ENCODE data around the gene CACFD1. TPM values are rescaled to one million over a fixed set of nuclear protein-coding genes. Genes with fewer than 3 reads are reported as not detected.

The CACFD1 gene
- total RNA-seq = 1 to 10 TPM; 1.3 to 2.5 TPM
- polyA plus RNA-seq = 2.6 TPM

DNA sequence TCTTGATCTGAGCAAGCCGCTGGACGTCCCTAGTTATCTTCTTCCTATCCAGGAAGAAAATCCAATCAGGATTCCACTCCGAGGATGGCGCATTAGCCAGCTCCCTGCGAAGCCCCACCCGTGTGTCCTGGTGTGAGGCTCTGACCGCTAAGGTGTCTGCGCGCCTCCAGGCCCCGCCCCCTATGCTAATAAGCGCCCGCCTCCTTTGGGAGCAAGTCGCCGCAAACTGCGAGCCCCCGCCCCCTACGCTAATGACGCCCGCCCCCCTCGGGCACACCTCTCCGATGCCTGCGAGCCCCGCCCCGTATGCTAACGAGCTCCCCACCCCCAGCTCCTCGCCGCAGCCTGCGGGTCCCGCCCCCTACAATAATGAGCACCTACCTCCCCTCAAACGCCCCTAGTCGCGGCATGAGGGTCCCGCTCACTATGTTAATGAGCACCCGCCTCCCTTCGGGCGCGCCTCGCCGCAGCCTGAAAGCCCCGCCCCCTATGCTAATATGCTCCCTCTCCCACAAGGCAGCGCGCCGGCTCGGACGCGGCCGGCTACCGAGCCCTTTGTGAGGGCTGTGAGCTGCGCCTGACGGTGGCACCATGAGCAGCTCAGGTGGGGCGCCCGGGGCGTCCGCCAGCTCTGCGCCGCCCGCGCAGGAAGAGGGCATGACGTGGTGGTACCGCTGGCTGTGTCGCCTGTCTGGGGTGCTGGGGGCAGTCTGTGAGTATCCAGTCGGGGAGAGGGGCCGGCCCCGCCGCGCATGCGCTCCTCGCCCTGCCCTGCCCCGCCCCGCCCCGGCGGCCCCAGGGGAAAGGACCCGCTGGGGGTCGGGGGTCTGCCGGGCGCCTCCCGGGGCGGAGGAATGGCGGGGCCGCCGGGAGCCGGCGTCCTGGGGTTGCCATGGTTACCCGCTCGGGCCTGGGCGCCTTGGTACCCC, at the start of gene CACFD1:
TSS of gene CACFD1 (plus strand) at position 503 of the 929 bp plus-strand sequence. CDS start at position 592, 89 bp downstream.
- Mint-ChIP-seq H3K27me3 (peaks cover 0 to 2% of the 10 kb centered on the region in 2 donors), H3K27ac (peak within 1 kb of the TSS; percentile 93 to 98 (median 94)), H3K4me3 (peak within 1 kb of the TSS; percentile 87 to 95 (median 92)), H3K36me3 (peaks cover 0 to 4% (median 0%) of the 10 kb centered on the region in 3 donors), H3K9me3 (no peaks in the 10 kb centered on the region), H3K4me1 (peaks cover 0 to 26% (median 5%) of the 10 kb centered on the region in 3 donors)
- Histone ChIP-seq H3K4me1 (ENCODE audit: insufficient read depth, low read length) (peaks cover 13% of the 10 kb centered on the region), H3K27me3 (ENCODE audit: insufficient read depth, low read length, poor library complexity, severe bottlenecking) (no peaks in the 10 kb centered on the region), H3K36me3 (ENCODE audit: insufficient read depth, low read length) (no peaks in the 10 kb centered on the region), H3K27ac (ENCODE audit: low read depth, low read length) (peak within 1 kb of the TSS; percentile 79), H3K4me3 (ENCODE audit: low read length) (peak within 1 kb of the TSS; percentile 80), H3K9me3 (ENCODE audit: low read length) (no peaks in the 10 kb centered on the region)
- ChIA-PET CTCF (interaction anchor here (0.9 to 2.6 kb wide), 5 partner anchors 8 to 274 kb away, joined by 3 to 8 read pairs (median 6); partner anchors contain the start of genes REXO4 and SLC2A6), POLR2A (interaction anchor here (0.6 to 1.7 kb wide), 4 partner anchors 20 to 89 kb away, joined by 3 to 6 read pairs (median 4); partner anchors contain the start of gene REXO4)
- peak; percentile 89 to 93 (median 93) for DNase-seq

DNA sequence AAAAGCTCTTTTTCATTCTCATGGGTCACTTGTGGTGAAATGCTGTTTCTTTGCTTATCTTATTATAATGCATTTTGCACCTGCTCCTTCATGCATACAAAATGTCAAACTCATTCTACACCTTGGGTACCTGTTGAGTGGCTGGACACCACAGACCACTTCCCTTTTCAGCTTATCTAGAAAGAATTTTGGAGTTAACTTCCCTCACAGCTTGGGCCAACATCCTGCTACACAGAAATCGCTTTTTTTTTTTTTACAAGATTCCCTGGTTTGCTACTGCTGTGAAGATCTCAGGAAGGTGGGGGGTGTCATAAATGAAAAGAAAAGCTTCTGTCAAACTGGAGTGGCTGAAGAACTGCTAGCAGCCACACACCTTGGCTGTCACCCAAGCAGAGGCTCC, 44.6 kb upstream of the CACFD1 start:
- no peak for DNase-seq
- ChIA-PET CTCF (interaction anchor here (1.5 kb wide), 1 partner anchor 73 kb away, joined by 3 read pairs; no protein-coding TSS in a partner anchor), POLR2A (no interaction called here)
- Mint-ChIP-seq H3K4me1 (peaks cover 41 to 59% (median 54%) of the 10 kb centered on the region in 3 donors), H3K9me3 (no peaks in the 10 kb centered on the region), H3K36me3 (peaks cover 0 to 64% (median 7%) of the 10 kb centered on the region in 3 donors), H3K4me3 (peak overlapping the region in 4 of 7 donors; percentile 89 to 90 (median 89)), H3K27ac (peak overlapping the region in 2 of 8 donors; percentile 47 to 86), H3K27me3 (peaks cover 0 to 1% of the 10 kb centered on the region in 2 donors)
- Histone ChIP-seq H3K27ac (ENCODE audit: low read depth, low read length) (no peak overlapping the region), H3K9me3 (ENCODE audit: low read length) (no peaks in the 10 kb centered on the region), H3K4me1 (ENCODE audit: insufficient read depth, low read length) (peaks cover 20% of the 10 kb centered on the region), H3K27me3 (ENCODE audit: insufficient read depth, low read length, poor library complexity, severe bottlenecking) (no peaks in the 10 kb centered on the region), H3K36me3 (ENCODE audit: insufficient read depth, low read length) (peaks cover 27% of the 10 kb centered on the region), H3K4me3 (ENCODE audit: low read length) (no peak overlapping the region)

DNA sequence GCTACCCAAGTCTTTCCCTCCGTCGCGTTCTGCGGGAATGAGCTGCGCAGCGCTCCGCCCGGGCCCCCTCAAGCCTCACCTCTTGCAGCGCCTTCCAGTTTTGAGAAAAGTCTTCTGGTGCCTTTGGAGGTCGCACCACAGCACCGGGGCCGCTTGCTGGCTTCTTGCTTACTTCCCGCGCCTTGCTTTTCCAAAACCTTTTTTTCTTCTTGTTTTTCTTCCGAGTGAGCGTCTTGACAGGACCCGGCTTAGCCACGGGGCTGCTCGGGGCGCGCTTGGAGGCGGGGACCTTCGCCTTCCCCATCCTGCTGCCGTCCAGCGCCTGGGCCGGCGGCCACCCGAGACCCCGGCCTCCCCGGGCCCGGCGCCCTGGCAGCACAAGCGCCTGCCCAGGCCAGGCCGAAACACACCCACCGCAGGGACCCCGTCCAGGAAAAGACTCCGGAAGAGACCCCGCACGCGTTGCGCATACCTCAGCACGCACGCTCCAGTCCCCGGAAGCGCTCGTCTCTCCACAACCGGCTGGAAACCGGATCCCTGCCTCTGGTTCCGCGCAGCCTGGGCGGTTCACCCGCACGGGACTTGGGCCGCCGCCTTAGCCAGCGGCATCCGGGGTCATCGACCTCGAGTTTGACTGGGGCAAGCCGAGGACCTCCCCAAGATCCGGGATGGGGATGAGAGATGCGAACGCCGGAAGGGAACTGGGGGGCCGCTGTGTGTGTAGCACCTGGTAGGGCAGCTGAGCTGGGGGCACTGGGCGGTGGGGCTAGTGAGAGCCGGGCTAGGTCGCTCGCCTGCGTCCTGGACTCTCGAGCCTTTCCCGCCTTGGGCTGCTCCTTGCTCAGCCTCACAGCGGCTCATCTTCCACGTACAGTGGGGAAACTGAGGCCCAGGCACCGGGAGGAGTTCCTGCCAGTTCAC, 42.0 kb upstream of the CACFD1 start, which contains the start of gene REXO4:
TSS of gene REXO4 (minus strand) at position 470 of the 921 bp plus-strand sequence. CDS start at position 304, 166 bp downstream.
- Histone ChIP-seq H3K4me1 (ENCODE audit: insufficient read depth, low read length) (peaks cover 20% of the 10 kb centered on the region), H3K27me3 (ENCODE audit: insufficient read depth, low read length, poor library complexity, severe bottlenecking) (no peaks in the 10 kb centered on the region), H3K9me3 (ENCODE audit: low read length) (no peaks in the 10 kb centered on the region), H3K4me3 (ENCODE audit: low read length) (peak within 1 kb of the TSS; percentile 75), H3K27ac (ENCODE audit: low read depth, low read length) (peak within 1 kb of the TSS; percentile 87), H3K36me3 (ENCODE audit: insufficient read depth, low read length) (peaks cover 10% of the 10 kb centered on the region)
- POLR2A ChIA-PET = interaction anchor here (1.0 to 1.2 kb wide), 3 partner anchors 42 to 70 kb away, joined by 3 to 8 read pairs (median 4); partner anchors contain the start of genes CACFD1, MED22 and RPL7A
- no peaks in the 10 kb centered on the region for H3K9me3 Mint-ChIP-seq
- peak within 1 kb of the TSS; percentile 84 to 96 (median 91) for H3K27ac Mint-ChIP-seq
- peak; percentile 58 to 85 (median 80) for DNase-seq
- H3K36me3 Mint-ChIP-seq = peaks cover 0 to 41% (median 3%) of the 10 kb centered on the region in 3 donors
- CTCF ChIA-PET = interaction anchor here (1.1 to 2.1 kb wide), 3 partner anchors 13 to 60 kb away, joined by 3 to 6 read pairs (median 4); partner anchors contain the start of gene CACFD1
- peaks cover 0 to 1% of the 10 kb centered on the region in 2 donors for H3K27me3 Mint-ChIP-seq
- peak within 1 kb of the TSS; percentile 88 to 92 (median 89) for H3K4me3 Mint-ChIP-seq
- H3K4me1 Mint-ChIP-seq = peaks cover 47 to 74% (median 70%) of the 10 kb centered on the region in 3 donors

GRCh38 chr9:133419005-133419404, 40.8 kb upstream of the CACFD1 start:
- peak overlapping the region; percentile 87 for H3K27ac ChIP-seq (ENCODE audit: low read depth, low read length)
- DNase-seq = no peak
- Mint-ChIP-seq H3K36me3 (peaks cover 0 to 29% (median 0%) of the 10 kb centered on the region in 3 donors), H3K9me3 (no peaks in the 10 kb centered on the region), H3K4me1 (peaks cover 44 to 68% (median 64%) of the 10 kb centered on the region in 3 donors), H3K4me3 (peak overlapping the region; percentile 88 to 92 (median 89)), H3K27ac (peak overlapping the region; percentile 24 to 96 (median 74)), H3K27me3 (peaks cover 0 to 1% of the 10 kb centered on the region in 2 donors)
- no peaks in the 10 kb centered on the region for H3K9me3 ChIP-seq (ENCODE audit: low read length)
- peaks cover 20% of the 10 kb centered on the region for H3K4me1 ChIP-seq (ENCODE audit: insufficient read depth, low read length)
- CTCF ChIA-PET = interaction anchor here (2.1 kb wide), 1 partner anchor 41 kb away, joined by 6 read pairs; the partner anchor contains the start of gene CACFD1
- H3K27me3 ChIP-seq (ENCODE audit: insufficient read depth, low read length, poor library complexity, severe bottlenecking) = no peaks in the 10 kb centered on the region
- POLR2A ChIA-PET = interaction anchor here (0.6 kb wide), 1 partner anchor 57 kb away, joined by 4 read pairs; no protein-coding TSS in a partner anchor
- H3K36me3 ChIP-seq (ENCODE audit: insufficient read depth, low read length) = peaks cover 6% of the 10 kb centered on the region
- no peak overlapping the region for H3K4me3 ChIP-seq (ENCODE audit: low read length)

DNA sequence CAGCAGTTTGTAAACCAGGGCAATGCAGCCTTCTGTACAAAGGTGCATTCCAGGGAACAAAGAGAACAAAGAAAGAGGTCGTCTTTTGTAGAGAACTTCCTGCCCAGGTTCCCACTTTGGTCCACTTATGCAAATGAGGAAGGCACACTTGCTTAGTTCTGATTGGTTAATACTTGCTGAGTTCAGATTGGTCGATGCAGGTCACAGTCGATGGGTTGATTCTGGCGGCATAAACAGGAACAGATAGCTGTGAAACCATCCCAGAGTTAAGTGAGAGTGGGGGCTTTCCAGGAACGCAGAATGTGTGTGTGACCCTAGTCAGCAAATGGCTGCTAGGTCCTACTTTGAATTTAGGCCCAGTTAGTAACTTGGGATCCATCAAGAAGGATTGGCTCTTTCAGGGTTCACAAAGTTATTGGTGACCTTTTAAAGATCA, 39.4 kb upstream of the CACFD1 start:
- peaks cover 19% of the 10 kb centered on the region for H3K4me1 ChIP-seq (ENCODE audit: insufficient read depth, low read length)
- H3K4me3 ChIP-seq (ENCODE audit: low read length) = no peak overlapping the region
- no peak overlapping the region for H3K27ac ChIP-seq (ENCODE audit: low read depth, low read length)
- POLR2A ChIA-PET = no interaction called here
- H3K27me3 ChIP-seq (ENCODE audit: insufficient read depth, low read length, poor library complexity, severe bottlenecking) = no peaks in the 10 kb centered on the region
- Mint-ChIP-seq H3K4me3 (peak overlapping the region in 4 of 7 donors; percentile 17 to 73 (median 42)), H3K36me3 (peaks cover 0 to 15% (median 0%) of the 10 kb centered on the region in 3 donors), H3K27ac (peak overlapping the region; percentile 61 to 93 (median 68)), H3K4me1 (peaks cover 33 to 54% (median 50%) of the 10 kb centered on the region in 3 donors), H3K9me3 (no peaks in the 10 kb centered on the region), H3K27me3 (peaks cover 3 to 6% of the 10 kb centered on the region in 2 donors)
- CTCF ChIA-PET = no interaction called here
- peak in 1 of 5 donors; percentile 11 for DNase-seq
- H3K9me3 ChIP-seq (ENCODE audit: low read length) = no peaks in the 10 kb centered on the region
- H3K36me3 ChIP-seq (ENCODE audit: insufficient read depth, low read length) = no peaks in the 10 kb centered on the region

DNA sequence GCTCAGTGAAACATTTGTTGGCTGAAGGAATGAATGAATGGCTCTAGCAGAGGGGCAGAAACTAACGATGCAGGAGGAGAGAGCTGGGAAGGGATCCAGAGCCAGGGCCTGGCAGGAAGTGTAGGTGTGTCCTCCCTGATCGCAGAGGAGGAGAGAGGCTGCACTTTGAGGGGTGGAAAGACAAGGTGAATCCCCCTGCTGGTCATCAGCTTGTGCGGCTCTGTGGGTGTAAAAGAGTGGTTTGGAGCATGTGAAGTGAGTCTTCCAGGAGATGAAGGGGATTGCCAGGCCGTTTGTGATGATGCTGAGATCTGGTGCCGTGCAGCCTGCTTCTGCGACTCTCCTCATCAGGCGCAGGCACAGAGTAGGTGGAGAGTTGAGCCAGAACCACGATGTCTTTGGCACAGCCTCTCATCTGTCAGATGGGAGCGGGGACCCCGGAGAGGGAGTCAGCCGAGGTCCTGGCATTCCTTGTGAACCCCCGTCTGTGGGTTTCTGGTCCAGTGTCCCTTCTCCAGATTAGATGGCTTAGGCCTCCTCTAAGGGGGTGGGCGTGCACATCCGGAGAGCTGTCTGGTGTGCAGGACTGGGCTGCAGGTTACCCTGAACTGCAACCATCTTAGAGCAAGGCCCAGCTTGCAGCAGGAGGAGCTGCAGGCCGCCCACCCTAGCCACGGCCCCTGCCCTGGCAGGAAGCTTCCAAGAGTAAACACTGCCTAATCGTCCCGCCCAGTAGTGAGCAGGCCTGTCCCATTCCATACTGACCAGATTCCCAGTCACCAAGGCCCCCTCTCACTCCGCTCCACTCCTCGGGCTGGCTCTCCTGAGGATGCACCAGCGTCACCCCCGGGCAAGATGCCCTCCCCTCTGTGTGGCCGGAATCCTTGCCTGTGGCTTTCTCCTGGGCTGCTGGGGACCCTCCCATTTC, 37.9 kb upstream of the CACFD1 start, which contains the start of gene ADAMTS13:
TSS of gene ADAMTS13 (plus strand) at position 753 of the 928 bp plus-strand sequence. CDS start at position 830, 77 bp downstream.
- POLR2A ChIA-PET = no interaction called here
- H3K27ac ChIP-seq (ENCODE audit: low read depth, low read length) = no peak within 1 kb of the TSS

More for the DNA sequence above, 37.9 kb upstream of the CACFD1 start, which contains the start of gene ADAMTS13:
- no peak within 1 kb of the TSS for H3K4me3 ChIP-seq (ENCODE audit: low read length)
- H3K36me3 ChIP-seq (ENCODE audit: insufficient read depth, low read length) = no peaks in the 10 kb centered on the region
- Mint-ChIP-seq H3K36me3 (peaks cover 0 to 5% (median 0%) of the 10 kb centered on the region in 3 donors), H3K9me3 (no peaks in the 10 kb centered on the region), H3K4me3 (peak within 1 kb of the TSS in 3 of 7 donors; percentile 2 to 78 (median 63)), H3K27me3 (peaks cover 10 to 15% of the 10 kb centered on the region in 2 donors), H3K27ac (peak within 1 kb of the TSS; percentile 27 to 93 (median 78)), H3K4me1 (peaks cover 20 to 39% (median 35%) of the 10 kb centered on the region in 3 donors)
- H3K27me3 ChIP-seq (ENCODE audit: insufficient read depth, low read length, poor library complexity, severe bottlenecking) = peaks cover 5% of the 10 kb centered on the region
- CTCF ChIA-PET = no interaction called here
- peak in 2 of 5 donors; percentile 23 to 62 for DNase-seq
- peaks cover 4% of the 10 kb centered on the region for H3K4me1 ChIP-seq (ENCODE audit: insufficient read depth, low read length)
- no peaks in the 10 kb centered on the region for H3K9me3 ChIP-seq (ENCODE audit: low read length)
